HepG2 (cell line): ENCODE results near the gene BLVRB. TPM values are rescaled to one million over a fixed set of nuclear protein-coding genes. Genes with fewer than 3 reads are reported as not detected.

ENCODE experiments used
- ADNP ChIP-seq: sonication (generic); formaldehyde crosslinking; IDR thresholded peaks from 2 replicates; pipeline ENCODE4 v1.4.0; 2020; ENCODE audit warnings: missing genetic modification reagents
- ARID3A ChIP-seq: IDR thresholded peaks from 2 replicates; pipeline ENCODE4 v1.6.1; 2012; ENCODE audit warnings: low read depth, low read length, improper control_type of control experiment
- ELF3 ChIP-seq: IDR thresholded peaks from 2 replicates; pipeline ENCODE4 v1.6.1; 2016; ENCODE audit warnings: missing genetic modification reagents, missing compliant biosample characterization
- FOSL2 ChIP-seq: sonication (generic); formaldehyde crosslinking; IDR thresholded peaks from 2 replicates; pipeline ENCODE4 v1.4.0; 2020; ENCODE audit warnings: missing genetic modification reagents
- GABPA ChIP-seq, 2 experiments: IDR thresholded peaks; 2 replicates each; pipeline ENCODE4 v1.6.1; 2011 to 2016; ENCODE audit warnings: low read depth in 2 of 2, low read length in 1 of 2, missing biosample characterization in 1 of 2, missing genetic modification characterization in 1 of 2
- GATAD2A ChIP-seq: IDR thresholded peaks from 2 replicates; pipeline ENCODE4 v1.6.1; 2016
- IRF2 ChIP-seq: IDR thresholded peaks from 2 replicates; pipeline ENCODE4 v1.6.1; 2018; ENCODE audit warnings: missing genetic modification reagents, missing compliant biosample characterization
- KDM3A ChIP-seq: IDR thresholded peaks from 2 replicates; pipeline ENCODE4 v1.6.1; 2018; ENCODE audit warnings: low read depth, missing compliant biosample characterization
- MAFF ChIP-seq: IDR thresholded peaks from 2 replicates; pipeline ENCODE4 v1.6.1; 2011; ENCODE audit warnings: low read depth, low read length, improper control_type of control experiment
- MAFK ChIP-seq, 2 experiments: IDR thresholded peaks in 1 of 2; conservative IDR thresholded peaks in 1 of 2; 2 replicates each; pipeline ENCODE4 v1.6.1; 2011; ENCODE audit warnings: improper control_type of control experiment in 2 of 2, low read length in 2 of 2
- MIXL1 ChIP-seq: IDR thresholded peaks from 2 replicates; pipeline ENCODE4 v1.6.1; 2016
- NFE2 ChIP-seq: sonication (generic); formaldehyde crosslinking; IDR thresholded peaks from 2 replicates; pipeline ENCODE4 v1.4.0; 2020; ENCODE audit warnings: missing genetic modification reagents
- NPAS2 ChIP-seq: sonication (generic); formaldehyde crosslinking; IDR thresholded peaks from 2 replicates; pipeline ENCODE4 v1.8.0; 2022; ENCODE audit warnings: mild to moderate bottlenecking, missing genetic modification reagents, borderline replicate concordance
- PHF5A ChIP-seq: IDR thresholded peaks from one replicate; pipeline ENCODE4 v1.6.1; 2018; ENCODE audit warnings: low read depth, missing genetic modification reagents; ENCODE audit not compliant: unreplicated experiment
- RAD51 ChIP-seq: fragments of 450-650 bp; IDR thresholded peaks from 2 replicates; pipeline ENCODE4 v1.6.1; 2016; ENCODE audit warnings: borderline replicate concordance
- SMC3 ChIP-seq: IDR thresholded peaks from 2 replicates; pipeline ENCODE4 v1.6.1; 2011; ENCODE audit warnings: low read length, improper control_type of control experiment
- STAG1 ChIP-seq: sonication (generic); formaldehyde crosslinking; IDR thresholded peaks from 2 replicates; pipeline ENCODE4 v1.4.0; 2020; ENCODE audit warnings: missing genetic modification reagents
- TEAD3 ChIP-seq: optimal IDR thresholded peaks from 2 replicates; pipeline ENCODE3; 2016; ENCODE audit warnings: borderline replicate concordance
- THAP11 ChIP-seq: IDR thresholded peaks from 2 replicates; pipeline ENCODE4 v1.6.1; 2016; ENCODE audit warnings: missing biosample characterization, missing genetic modification reagents
- ZBTB39 ChIP-seq: sonication (generic); formaldehyde crosslinking; IDR thresholded peaks from 2 replicates; pipeline ENCODE4 v1.5.0; 2020; ENCODE audit warnings: missing genetic modification reagents
- ZMYM2 ChIP-seq: sonication (generic); formaldehyde crosslinking; IDR thresholded peaks from 2 replicates; pipeline ENCODE4 v1.8.0; 2022; ENCODE audit warnings: mild to moderate bottlenecking, missing genetic modification reagents
- ZNF580 ChIP-seq: IDR thresholded peaks from 2 replicates; pipeline ENCODE4 v1.6.1; 2016; ENCODE audit warnings: low read depth, borderline replicate concordance
- ZNF747 ChIP-seq: sonication (generic); formaldehyde crosslinking; IDR thresholded peaks from 2 replicates; pipeline ENCODE4 v1.8.1; 2023; ENCODE audit warnings: missing genetic modification reagents, mild to moderate bottlenecking, borderline replicate concordance
- ZNF749 ChIP-seq: sonication (generic); formaldehyde crosslinking; IDR thresholded peaks from 2 replicates; pipeline ENCODE4 v1.8.0; 2022; ENCODE audit warnings: mild to moderate bottlenecking, missing genetic modification reagents, moderate library complexity, borderline replicate concordance
- ZNF775 ChIP-seq: sonication (generic); formaldehyde crosslinking; IDR thresholded peaks from 2 replicates; pipeline ENCODE4 v1.4.0; 2020; ENCODE audit warnings: missing genetic modification reagents, mild to moderate bottlenecking, moderate library complexity, borderline replicate concordance
- ZNF788 ChIP-seq: sonication (generic); formaldehyde crosslinking; IDR thresholded peaks from 2 replicates; pipeline ENCODE4 v1.5.0; 2020; ENCODE audit warnings: mild to moderate bottlenecking, missing genetic modification reagents, borderline replicate concordance
- ZSCAN20 ChIP-seq: sonication (generic); formaldehyde crosslinking; IDR thresholded peaks from 2 replicates; pipeline ENCODE4 v1.4.0; 2020; ENCODE audit warnings: missing genetic modification reagents, mild to moderate bottlenecking, borderline replicate concordance
- polyA plus RNA-seq, 8 experiments: library from polyadenylated mRNA; depleted of rRNA in 3 of 8; stranded (reverse) in 7 of 8; unstranded in 1 of 8; fragments of >200 nt; fragmentation: Illumina TruSeq in 4 of 8; extraction: Trizol in 4 of 8; gene quantifications; 2 replicates each; pipeline versions ENCODE4 v1.2.1 to v1.2.3, GENCODE V29; 2011 to 2016; ENCODE audit warnings: low read depth in 4 of 8, missing spikeins in 1 of 8, mixed read lengths in 1 of 8; ENCODE audit not compliant: insufficient read depth in 1 of 8
- total RNA-seq, 5 experiments: library from RNA; depleted of rRNA; stranded (reverse); fragments of >200 nt; fragmentation: Illumina TruSeq; extraction: Trizol; gene quantifications; 2 replicates each; pipeline ENCODE4 v1.2.3, GENCODE V29; 2016; ENCODE audit warnings: low read depth in 1 of 5

BLVRB gene
- total and polyA plus RNA-seq, 2 of the 13 experiments (the other 11 are each of a cell fraction or from before 2014, with no cell fraction given) = 25.9 to 51.4 TPM

GRCh38 chr19:40464059-40465024, 1.2 kb downstream of the BLVRB start (continued):
- TF ChIP-seq ZNF788 (CRISPR knock-in tag) = 0 out of 2 replicates have a peak, but pooled peaks have one; percentile 40
- 0 out of 2 replicates have a peak, but pooled peaks have one; percentile 40 for TF ChIP-seq ZNF747 (CRISPR knock-in tag)
- TF ChIP-seq GABPA (IDR thresholded peaks at IDR 0.05; ENCODE audit: low read depth, low read length) = no peak
- 0 out of 2 replicates have a peak, but pooled peaks have one; percentile 14 for TF ChIP-seq GABPA (CRISPR knock-in tag; IDR thresholded peaks at IDR 0.05; ENCODE audit: low read depth)
- TF ChIP-seq KDM3A = no peak
- TF ChIP-seq NPAS2 = no peak
- 0 out of 2 replicates have a peak, but pooled peaks have one; percentile 9 for TF ChIP-seq ZBTB39
- TF ChIP-seq MAFK (conservative IDR thresholded peaks at IDR 0.05 in 1 of 2, IDR thresholded peaks at IDR 0.05 in 1 of 2; ENCODE audit: low read length in 2 of 2) = peak; percentile 17 to 20; a peak in 1 of 4 replicates
- peak; percentile 68 for TF ChIP-seq TEAD3
- TF ChIP-seq ZMYM2 (CRISPR knock-in tag) = peak; percentile 51; the same call in 1 of the 2 replicates
- TF ChIP-seq FOSL2 (CRISPR knock-in tag) = peak; percentile 87
- TF ChIP-seq ZSCAN20 = no peak
- 0 out of 2 replicates have a peak, but pooled peaks have one; percentile 24 for TF ChIP-seq IRF2 (CRISPR knock-in tag)
- TF ChIP-seq MAFF = peak; percentile 60
- TF ChIP-seq ELF3 = peak; percentile 70
- TF ChIP-seq MIXL1 = 0 out of 2 replicates have a peak, but pooled peaks have one; percentile 24
- peak; percentile 13 for TF ChIP-seq PHF5A (CRISPR knock-in tag)
- TF ChIP-seq THAP11 = 0 out of 2 replicates have a peak, but pooled peaks have one; percentile 13
- peak; percentile 42; the same call in 1 of the 2 replicates for TF ChIP-seq GATAD2A (CRISPR knock-in tag)
- peak; percentile 78; the same call in 1 of the 2 replicates for TF ChIP-seq NFE2
- peak; percentile 38; the same call in 1 of the 2 replicates for TF ChIP-seq ZNF580 (CRISPR knock-in tag)
- peak; percentile 35; the same call in 1 of the 2 replicates for TF ChIP-seq ARID3A
- TF ChIP-seq ZNF749 (CRISPR knock-in tag) = no peak
- 0 out of 2 replicates have a peak, but pooled peaks have one; percentile 23 for TF ChIP-seq ADNP (CRISPR knock-in tag)
- peak; percentile 54 for TF ChIP-seq STAG1
- TF ChIP-seq RAD51 = no peak
- TF ChIP-seq ZNF775 = peak; percentile 98
- TF ChIP-seq SMC3 = peak; percentile 61
